KOPT-K1 (cell line): ENCODE measurements around the gene CD7.

Source experiments
- H3K27ac ChIP-seq: fragments of 200-600 bp; sonication (generic); 2 replicates; pipeline ENCODE4 v1.5.1; 2016; ENCODE audit warnings: antibody characterized with exemption, mild to moderate bottlenecking, low read depth, low read length; ENCODE audit not compliant: poor library complexity, severe bottlenecking
- H3K36me3 ChIP-seq: fragments of 200-600 bp; sonication (generic); 2 replicates; pipeline ENCODE4 v1.5.1; 2017; ENCODE audit warnings: antibody characterized with exemption, mild to moderate bottlenecking, low read length, moderate library complexity; ENCODE audit not compliant: insufficient read depth
- H3K9me3 ChIP-seq: fragments of 200-600 bp; sonication (generic); 2 replicates; pipeline ENCODE4 v1.5.1; 2017; ENCODE audit warnings: antibody characterized with exemption, low read length, mild to moderate bottlenecking; ENCODE audit not compliant: insufficient read depth, poor library complexity, severe bottlenecking

CD7 gene

GRCh38 chr17:82275326-82275725 is 42.1 kb downstream of the CD7 start:
- Histone ChIP-seq H3K27ac (no peak overlapping the region), H3K9me3 (no peaks in the 10 kb centered on the region), H3K36me3 (peaks cover 19% of the 10 kb centered on the region)

- Histone ChIP-seq H3K27ac (peak overlapping the region; percentile 87), H3K36me3 (peaks cover 29% of the 10 kb centered on the region), H3K9me3 (no peaks in the 10 kb centered on the region)
Measured at GRCh38 chr17:82274134-82275020, 43.0 kb downstream of the CD7 start.

GRCh38 chr17:82273327-82274133 is 43.9 kb downstream of the CD7 start, which contains the start of gene CSNK1D:
Gene CSNK1D (minus strand): TSS chr17:82273700. CDS start chr17:82273381, 319 bp downstream.
- H3K9me3 ChIP-seq: no peaks in the 10 kb centered on the region
- H3K36me3 ChIP-seq: peaks cover 37% of the 10 kb centered on the region
- H3K27ac ChIP-seq: peak within 1 kb of the TSS; percentile 87

DNA sequence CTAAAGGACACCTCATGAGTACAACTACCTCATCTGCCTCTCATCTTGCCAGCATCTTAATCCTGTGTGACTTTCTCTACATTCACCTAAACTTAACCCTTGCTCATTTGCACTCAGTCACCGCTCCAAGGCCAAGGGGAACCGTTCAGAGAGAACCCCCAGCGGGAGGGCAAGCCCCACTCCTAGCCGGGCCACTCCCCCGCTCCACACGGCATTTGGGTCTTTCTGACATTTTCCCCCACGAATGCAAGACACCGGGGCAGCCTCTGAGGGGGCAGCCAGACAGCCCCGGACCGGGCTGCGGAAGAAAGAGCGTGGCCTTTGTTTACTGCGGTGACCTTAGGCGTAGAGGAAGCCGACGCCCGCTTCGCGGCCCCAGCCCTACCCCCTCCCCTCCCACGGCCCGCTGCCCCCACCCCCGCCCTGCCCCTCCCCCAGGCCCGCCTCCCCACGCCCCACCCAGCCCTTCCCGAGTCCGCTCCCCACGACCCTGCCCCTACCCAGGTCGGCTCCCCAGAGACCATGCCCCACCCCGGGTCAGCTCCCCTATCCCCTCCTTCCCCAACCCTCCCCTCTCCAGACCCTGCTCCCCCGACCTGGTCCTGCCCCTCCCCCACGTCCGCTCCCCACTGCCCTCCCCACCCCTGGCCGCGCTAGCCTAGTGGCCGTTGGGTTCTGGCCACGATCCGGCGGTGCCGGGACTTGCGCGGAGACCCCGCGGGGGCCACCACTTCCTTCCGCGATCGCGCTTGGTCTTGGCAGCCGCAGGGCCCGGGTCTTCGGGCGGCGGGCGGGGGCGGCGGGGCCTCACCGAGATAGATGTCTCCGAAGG is 44.7 kb downstream of the CD7 start:
- Histone ChIP-seq H3K36me3 (peaks cover 45% of the 10 kb centered on the region), H3K27ac (peak overlapping the region; percentile 87), H3K9me3 (no peaks in the 10 kb centered on the region)

GRCh38 chr17:82271401-82271800 is 46.0 kb downstream of the CD7 start:
- peaks cover 58% of the 10 kb centered on the region for H3K36me3 ChIP-seq
- H3K27ac ChIP-seq: no peak overlapping the region

GRCh38 chr17:82270651-82271050 is 46.8 kb downstream of the CD7 start:
- Histone ChIP-seq H3K27ac (no peak overlapping the region), H3K9me3 (no peaks in the 10 kb centered on the region), H3K36me3 (peaks cover 66% of the 10 kb centered on the region)

More at GRCh38 chr17:82271401-82271800, 46.0 kb downstream of the CD7 start:
- H3K9me3 ChIP-seq: no peaks in the 10 kb centered on the region

- Histone ChIP-seq H3K9me3 (no peaks in the 10 kb centered on the region), H3K27ac (no peak overlapping the region), H3K36me3 (peaks cover 72% of the 10 kb centered on the region)
Measured at GRCh38 chr17:82269882-82270500, 47.4 kb downstream of the CD7 start.

- Histone ChIP-seq H3K36me3 (peaks cover 79% of the 10 kb centered on the region), H3K27ac (no peak overlapping the region), H3K9me3 (no peaks in the 10 kb centered on the region)
Measured at GRCh38 chr17:82269138-82269881, 48.1 kb downstream of the CD7 start.

DNA sequence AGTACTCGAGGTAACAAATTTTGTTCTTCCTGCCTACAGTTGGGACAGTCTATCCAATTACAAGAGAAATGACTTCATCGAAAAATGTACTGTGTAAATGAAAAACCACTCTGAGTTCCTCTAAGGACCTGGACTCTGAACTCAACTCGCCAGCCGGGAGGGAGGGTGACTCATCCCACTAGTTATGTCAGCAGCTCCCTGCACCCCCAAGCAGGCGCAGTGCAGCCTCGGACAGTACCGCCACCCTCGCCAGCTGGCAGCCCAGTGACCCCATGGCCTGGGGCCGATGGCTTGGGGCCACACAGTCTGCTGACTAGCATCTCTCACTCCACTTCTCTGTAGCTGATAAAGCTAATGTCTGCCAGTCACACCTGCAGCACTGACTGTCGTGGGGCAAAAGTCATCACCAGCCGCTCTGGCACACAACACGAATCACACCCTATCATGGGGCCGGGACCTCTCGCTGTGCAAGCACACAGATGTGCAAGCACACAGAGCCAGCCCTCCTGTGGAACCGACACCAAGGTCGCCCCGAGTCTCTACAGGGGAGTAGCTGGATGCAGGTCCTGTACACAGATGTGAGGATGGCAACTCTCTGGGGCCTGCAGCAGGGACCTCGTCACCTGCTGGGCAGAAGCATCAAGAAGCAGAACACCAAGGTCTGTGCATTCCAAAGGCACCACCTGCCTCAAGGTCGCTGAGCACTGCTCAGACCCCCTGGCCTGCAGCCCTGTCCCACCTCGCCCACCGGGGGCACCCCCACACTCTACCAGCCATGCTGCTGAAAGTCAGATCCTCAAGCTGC is 49.6 kb downstream of the CD7 start:
- H3K27ac ChIP-seq: no peak overlapping the region
- H3K36me3 ChIP-seq: peaks cover 95% of the 10 kb centered on the region
- H3K9me3 ChIP-seq: no peaks in the 10 kb centered on the region

- H3K36me3 ChIP-seq: peaks cover 100% of the 10 kb centered on the region
- no peaks in the 10 kb centered on the region for H3K9me3 ChIP-seq
- no peak overlapping the region for H3K27ac ChIP-seq
Measured at GRCh38 chr17:82266142-82266541, 51.3 kb downstream of the CD7 start.
